Measurements from ENCODE around the gene ZNF521.
A peak's percentile ranks its signal among the peaks of the same experiment; 100 is the strongest.
"Not testable (repeated sequence)": the region's sequence is repeated elsewhere in the genome, so short reads cannot be mapped to it uniquely, and the experiment has no call there.

The ZNF521 gene

DNA sequence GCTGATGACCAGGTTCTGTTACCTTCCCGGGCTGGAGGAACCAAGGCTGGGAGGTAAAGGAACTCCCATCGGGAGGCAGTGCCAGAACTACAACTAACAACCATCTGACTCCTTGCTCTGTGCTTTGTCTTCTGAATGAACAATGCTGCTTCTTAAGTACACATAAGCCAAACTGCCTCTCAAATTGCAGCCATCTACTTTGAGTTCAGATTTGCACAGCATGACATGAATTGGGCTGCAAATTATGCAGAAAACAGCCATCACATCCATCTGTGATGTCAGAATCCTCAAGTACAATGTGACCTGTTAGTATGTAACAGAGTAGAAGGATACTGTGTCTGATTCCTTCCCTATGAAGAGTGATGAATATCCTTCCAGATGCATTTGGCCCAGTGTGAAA is 290.6 kb downstream of the ZNF521 start:
- DNase-seq, result no peak

DNA sequence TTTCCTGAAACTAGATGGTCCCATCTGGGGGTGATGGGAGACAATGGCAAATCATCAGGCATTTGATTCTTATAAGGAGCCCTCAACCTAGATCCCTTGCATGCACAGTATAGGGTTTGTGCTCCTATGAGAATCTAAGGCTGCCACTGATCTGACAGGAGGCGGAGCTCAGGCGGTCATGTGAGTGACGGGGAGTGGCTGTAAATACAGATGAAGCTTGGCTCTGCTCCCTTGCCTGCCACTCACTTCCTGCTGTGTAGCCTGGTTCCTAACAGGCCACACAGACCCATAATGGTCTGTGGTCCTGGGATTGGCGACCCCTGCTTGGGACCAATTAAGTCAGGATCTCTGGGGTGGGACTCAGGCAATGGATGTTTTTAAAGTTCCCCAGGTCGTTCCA is 293.4 kb downstream of the ZNF521 start:
- DNase-seq, result no peak

DNA sequence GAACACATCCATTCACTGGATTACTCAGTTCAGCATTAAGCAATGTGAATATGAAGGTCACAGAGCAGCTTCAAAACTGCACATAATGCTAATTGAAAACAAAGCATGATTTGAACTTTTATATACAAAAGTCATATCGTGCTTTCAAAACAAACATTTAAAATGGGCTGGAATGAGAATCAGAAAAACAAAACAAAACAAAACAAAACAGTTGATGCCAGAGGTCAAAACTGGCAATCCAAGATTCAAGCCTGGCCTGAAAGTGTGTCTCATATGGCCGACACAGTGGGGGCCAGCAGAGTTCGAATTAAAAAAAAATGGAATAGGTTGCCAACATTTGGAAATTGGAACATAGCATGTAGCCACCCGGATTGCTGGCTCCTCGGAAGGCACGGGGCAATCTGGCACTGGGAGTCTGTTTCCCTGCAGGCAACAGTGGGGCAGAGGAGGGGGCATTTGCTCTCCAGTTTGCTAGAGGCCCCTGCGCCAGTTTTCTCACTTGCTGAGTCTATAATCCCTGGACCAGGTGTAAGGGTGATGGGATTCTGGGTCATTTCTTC is 294.4 kb downstream of the ZNF521 start:
- no peak for DNase-seq

DNA sequence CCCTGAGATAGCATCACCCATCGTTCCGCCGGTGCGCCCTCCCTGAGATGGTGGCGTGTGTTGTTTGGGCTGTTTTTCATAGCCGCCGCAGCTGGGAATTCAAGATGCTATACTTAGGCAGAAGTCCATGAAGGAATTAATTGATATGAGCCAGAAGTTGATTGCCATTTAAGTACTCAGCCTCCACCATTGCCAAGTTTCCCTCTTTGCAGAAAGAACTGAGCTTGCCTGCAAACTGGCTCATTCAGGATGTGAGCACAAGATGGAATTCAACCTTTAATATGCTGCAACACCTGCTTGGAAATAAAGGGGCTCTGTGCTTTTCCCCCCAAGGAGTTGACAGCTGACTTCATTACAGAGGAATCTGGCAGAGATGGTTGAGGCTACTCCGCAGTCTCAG is 295.5 kb downstream of the ZNF521 start:
- no peak for DNase-seq

DNA sequence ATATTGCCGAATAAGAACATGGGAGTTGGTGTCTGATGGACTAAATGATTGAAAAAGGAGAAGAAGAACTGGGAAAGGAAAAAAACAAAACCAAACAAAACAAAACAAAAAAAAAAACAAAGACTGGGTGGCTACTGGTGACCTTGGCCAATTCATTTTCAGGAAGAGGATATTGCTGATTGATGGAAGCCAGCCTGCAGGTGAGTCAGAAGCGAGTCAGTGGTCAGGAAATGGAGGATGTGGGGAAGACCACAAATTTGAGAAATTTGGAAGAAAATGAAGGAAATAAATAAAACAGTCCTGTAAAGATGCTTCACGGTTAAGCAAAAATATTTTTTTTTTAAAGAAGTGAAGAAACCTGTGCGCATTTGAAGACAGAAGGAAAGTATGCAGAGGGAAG is 296.9 kb downstream of the ZNF521 start:
- no peak for DNase-seq

DNA sequence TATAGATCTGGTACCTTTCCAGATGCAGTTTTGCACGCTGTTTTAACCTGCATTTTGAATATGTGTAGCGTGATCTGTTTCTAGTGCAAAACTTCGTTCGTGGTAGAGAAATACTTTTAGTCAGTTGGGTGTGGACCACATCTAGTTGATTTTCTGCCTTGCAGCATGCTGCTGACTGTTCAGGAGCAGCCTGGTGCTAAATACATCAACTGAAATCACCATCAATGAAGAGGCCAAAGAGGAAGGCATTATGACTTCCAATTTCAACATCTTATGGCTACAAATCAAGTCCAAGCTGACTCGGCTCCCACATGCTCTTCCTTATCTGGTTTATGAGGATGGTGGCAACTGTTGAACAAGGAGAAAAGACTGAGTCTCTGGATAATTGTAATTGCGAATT is 298.5 kb downstream of the ZNF521 start:
- DNase-seq, result no peak

DNA sequence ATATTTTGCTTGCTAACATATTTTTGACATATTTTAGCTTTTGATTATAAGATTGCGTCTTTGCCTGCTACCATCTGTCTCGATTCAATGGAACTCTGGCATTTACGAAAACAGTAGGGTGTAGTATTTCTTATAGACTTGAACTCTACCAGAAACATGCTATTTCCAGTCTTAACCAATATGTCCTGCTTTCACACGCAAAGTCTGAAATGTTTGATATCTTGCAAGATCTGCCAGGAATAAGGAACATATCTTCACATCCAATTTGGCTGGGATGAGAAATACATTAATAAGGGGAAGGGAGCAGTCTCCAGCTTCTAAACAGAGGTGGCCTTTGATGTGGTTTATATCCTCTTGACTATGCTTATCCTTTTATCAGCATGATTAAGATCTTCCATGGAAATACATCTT is 299.4 kb downstream of the ZNF521 start:
- DNase-seq, result no peak

DNA sequence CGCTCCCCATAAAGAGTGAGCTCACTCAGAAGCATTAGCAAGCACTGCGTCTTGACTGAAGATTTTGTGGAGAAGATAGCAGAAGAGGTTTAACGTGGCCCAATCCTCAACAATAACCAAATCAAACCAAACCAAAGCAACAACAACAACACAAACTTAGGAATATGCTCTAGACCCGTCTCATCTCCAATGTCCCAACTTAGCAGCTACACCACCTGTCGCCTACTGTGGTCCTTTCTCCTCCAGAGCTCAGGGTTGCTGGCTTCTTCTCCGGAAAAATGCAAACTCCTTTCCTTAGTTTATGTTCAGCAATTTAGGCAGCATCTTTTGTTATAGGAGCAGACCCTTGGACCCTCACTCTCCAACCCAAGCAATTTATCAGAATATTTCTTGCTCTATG is 301.4 kb downstream of the ZNF521 start:
- no peak for DNase-seq

DNA sequence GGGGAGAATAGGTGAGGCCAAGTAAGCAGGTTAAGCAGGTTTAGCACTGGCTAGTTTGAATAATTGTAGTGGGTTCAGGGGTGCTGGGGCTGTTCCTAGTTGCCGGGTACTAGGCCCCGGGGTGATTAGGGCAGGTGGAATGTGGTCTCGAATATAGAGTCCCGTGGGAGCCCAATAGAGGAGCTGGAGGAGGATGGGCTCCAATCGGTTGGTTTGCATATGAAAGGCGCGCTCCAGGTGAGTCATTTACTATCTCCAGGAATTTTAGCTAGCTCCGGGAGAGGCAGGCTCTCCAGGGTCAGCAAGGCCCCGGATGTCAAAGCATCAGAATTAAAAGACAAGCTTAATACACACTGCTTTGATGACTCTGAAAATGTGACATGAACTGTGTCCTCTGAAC is 304.0 kb downstream of the ZNF521 start:
- no peak for DNase-seq

DNA sequence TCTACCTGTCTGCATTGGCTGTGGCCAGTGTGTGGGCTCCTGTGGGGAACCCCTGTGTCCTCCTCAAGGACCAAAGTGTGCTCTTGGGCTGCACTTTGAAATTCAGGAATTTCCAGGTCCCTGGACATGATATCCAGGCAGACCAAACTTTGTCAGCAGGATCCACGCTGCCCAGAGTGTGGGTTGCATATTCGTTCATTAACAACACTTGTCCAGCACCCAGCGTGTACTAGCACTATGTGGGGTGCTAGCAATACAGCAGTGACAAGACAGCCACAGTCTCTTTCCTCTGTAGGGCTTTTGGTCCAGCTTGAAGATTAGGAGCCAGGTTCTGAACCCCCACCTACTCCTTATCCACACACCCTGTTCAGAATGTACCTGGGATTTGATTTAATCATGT is 304.5 kb downstream of the ZNF521 start:
- no peak for DNase-seq

DNA sequence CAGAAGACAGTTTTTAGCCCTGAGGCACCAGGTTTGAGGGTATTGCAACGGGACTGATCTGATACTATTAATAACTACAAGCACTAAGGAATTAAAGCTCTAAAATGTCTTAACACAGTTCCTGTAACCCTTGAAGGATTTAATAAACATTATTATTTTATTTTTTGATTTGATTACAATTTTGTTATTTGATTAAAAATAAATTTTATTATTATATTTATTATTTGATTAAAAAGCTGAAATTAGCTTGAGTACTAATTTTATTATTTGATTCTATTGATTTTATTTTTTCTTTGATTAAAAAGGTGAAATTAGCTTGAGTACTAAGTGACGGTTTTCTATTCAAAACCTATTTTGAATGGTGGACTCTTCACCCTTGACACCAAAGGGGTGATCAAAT is 307.3 kb downstream of the ZNF521 start:
- DNase-seq, result no peak

DNA sequence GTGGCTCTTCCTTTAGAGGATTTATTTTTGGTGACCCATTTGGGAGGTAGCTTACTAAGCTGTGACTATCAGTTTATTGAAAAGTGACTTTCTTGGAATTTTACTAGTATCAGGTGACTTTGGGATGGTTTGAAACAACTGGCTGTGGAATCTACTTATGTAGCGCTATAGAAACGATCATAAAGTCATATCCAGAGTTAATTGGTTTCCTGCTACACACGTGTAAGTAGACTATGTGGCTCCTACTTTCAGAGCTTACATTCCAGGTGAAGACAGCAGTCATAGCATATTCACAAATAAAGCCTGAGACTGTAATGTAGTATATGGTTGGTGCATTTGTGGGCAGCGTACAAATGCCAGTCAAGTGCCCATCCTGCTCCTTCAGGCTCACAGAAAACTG is 308.9 kb downstream of the ZNF521 start:
- no peak for DNase-seq

DNA sequence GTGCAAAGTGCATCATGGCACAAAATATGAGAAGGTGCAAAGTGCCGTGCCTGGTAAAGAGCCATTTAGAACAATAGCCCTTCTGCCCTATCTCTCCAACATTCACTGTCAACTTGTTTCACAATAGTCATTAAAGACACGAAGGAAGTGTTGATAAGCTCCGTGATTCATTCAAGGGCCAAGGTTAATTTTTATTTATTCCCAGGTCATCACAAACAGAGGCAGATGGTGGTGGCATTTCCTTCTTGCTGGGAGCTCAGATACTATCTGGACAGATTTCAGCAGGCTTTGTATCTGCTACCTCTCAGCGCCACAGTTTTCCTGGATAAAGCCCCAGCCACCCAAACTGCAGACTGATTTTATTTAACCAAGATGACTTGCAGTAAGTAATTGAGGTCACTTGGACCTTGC is 309.3 kb downstream of the ZNF521 start:
- DNase-seq, result no peak

DNA sequence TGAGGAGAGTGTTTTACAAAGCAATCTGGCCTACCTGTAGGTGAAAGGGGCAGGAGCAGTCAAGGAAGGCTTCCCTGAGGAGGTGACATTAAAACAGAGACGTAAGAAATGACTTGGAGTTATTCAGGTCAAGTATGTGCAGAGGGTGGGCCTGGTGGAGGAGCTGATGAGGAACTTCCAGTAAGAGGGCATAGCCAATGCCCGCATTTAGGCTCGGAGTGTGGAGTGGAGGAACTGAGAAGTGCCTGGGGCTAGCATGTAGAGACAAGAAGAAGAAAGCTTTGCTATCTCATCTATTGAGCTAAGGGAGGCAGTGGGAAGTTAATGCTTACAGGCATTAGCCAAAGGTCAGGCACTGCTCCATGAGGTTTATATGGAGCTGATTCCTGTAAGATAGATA is 312.2 kb downstream of the ZNF521 start:
- DNase-seq, result no peak

DNA sequence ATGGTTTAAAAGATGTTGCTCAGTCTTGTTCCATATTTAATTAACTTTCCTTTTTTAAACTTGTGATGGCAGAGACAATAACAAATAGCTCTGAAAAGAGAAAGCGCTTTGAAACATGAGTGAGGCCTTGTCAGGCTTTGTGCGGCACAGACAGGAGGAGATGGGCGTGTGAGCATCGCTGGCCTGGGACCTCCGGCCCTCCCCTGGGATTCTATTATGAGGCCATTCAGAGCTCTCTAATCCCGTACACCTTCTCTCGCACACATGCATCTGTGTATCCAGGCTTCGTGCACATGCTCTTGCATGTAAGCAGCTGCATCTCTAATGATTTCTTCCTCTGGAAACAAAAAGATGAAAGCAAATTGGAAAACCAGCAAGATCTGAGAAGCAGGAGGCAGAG is 313.7 kb downstream of the ZNF521 start:
- no peak for DNase-seq

DNA sequence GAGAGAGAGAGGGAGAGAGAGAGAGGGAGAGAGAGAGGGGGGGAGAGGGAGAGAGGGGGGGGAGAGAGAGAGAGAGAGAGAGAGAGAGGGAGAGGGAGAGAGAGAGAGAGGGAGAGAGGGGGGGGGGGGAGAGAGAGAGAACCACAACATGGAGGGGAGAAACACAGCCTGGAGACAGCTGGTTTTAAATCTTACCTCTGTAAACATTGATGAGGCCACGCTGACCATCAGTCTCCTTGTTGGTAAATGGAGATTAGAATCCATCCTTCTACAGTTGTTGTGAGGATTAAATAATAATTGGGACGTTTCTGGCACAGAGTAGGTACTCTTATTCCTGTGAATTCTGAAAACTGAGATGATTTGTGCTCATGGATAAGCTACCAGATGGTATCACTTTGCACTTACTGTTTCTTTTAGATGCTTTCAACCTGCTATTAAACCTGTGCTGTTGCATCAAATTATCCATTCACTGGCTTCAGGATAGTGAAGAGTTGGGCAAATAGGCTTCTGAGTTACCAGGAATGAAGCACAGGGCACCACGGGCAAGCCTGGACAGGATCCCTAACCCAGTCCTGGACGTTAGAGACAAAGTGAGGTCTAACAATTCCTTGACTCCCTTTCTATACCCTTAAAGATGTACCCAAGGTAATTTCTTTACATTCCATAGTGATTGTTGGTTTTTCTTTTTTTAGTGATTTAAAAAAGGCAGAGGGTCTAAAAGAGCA is 318.1 kb downstream of the ZNF521 start:
- peak; percentile 17 for DNase-seq

DNA sequence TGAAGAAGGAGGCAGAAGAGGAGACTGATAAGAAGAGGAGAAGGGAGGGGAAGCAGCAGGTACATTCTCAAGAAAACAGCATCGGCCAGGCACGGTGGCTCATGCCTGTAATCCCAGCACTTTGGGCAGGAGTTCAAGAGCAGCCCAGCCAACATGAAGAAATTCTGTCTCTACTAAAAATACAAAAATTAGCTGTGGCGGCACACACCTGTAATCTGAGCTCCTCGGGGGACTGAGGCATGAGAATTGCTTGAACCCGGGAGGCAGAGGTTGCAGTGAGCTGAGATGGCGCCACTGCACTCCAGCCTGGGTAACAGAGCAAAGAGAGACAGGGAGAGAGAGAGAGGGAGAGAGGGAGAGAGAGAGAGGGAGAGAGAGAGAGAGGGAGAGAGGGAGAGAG is 318.8 kb downstream of the ZNF521 start:
- DNase-seq, result not testable (repeated sequence)

DNA sequence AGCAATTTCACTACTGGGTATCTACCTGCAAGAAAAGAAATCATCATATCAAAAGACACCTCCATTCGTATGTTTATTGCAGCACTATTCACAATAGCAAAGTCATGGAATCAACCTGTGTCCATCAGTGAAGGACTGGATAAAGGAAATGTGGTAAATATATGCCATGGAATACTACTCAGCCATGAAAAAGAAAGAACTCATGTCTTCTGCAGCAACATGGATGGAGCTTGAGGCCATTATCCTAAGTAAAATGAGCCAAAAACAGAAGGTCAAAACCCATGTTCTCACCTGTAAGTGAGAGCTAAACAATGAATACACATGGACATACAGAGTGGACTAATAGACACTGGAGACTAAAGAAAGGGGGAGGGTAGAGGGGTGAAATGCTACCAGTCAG is 322.2 kb downstream of the ZNF521 start:
- no peak for DNase-seq

DNA sequence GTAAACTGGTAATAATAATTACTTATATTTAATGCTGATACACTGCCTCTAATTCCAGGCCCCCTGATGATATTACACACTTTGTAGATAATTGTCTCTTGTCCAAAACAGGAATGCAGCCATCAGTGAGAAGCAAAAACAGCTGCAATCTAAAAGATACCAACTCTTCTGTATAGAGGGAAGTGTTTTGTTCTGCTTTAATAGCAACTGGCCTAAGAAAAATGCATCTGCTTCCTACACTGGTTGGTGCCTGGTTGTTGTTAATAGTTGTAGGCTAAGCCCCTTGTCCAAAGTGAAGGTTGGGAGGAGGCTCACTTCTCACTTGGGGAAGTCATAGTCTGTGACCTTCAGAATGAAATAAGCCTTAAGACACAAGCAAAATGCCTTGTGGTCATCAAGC is 332.0 kb downstream of the ZNF521 start:
- DNase-seq, result no peak

DNA sequence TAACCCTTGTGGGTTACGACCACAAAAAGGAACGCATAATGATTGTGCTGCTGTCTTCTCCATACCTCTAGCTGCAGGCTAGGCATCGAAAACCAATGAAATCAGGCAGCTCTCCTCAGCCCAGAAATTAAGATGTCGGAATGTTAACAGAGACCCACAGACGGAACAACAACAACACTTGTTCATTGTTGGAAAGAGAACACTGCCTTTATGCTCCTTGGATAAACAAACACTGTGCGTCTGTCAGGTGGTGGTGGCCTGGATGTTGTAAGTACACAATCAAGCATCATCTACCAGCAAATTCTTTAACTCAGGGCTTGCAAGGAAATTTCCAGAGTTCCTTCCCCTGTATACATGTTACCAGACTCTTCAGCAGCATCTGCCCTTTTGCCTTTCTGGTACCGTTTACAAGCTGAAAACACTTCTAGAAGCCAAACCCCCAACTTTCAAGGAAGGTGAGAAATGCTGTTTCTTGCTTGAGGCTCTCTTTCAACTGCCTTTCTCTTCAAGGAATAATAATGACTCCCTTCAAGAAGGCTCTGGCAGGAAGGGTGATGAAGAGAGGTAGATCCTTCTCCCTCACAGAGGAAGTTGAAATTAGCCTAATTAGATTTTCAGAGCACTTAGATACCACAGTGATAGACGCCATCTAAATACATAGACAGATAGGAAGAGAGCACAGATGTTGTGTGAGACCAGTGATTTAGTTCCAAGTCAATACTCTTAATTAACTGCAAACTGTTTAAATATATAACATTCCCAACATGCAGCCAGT is 332.7 kb downstream of the ZNF521 start:
- DNase-seq, result no peak

DNA sequence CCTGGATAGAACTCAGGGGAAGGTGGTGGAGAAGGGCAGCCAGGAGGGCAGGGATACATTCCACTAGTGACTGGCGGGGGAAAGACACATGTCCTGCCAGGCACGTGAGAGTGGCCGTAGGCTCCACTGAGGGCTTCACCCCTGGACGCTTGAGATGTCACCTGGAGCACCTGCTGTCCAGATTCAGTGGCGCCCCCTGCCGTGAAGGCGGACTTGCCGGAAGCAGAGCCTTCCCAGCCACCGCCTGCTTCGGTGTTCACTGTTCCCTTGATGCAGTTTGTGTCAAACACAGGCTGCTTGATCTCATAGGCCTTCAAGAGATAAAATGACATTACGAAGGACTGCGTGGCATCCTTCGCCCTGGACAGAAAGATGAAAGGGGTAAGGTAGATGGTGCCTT is 335.3 kb downstream of the ZNF521 start:
- no peak for DNase-seq

DNA sequence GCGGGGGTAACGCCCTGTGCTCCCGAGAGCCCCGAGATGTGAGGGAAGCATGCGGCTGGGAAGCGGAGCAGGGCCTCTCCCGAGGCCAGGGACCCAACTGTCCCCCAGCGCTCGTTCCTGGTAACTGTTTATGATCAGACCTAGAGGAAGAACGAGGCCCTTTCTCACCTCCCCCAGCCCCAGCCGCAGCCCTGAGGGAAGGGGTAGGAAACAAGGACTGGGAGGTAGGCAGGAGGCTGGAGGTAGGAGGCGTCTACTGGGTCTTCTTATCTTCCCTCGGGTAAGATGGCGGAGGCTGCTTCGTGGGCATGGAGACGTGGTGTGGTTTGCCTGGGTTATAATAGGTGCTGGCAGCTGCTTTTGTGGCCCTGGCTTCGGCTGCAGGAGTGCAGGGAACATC is 335.8 kb downstream of the ZNF521 start:
- no peak for DNase-seq
